ENCODE data around the gene ATP2C2.

The ATP2C2 gene

DNA sequence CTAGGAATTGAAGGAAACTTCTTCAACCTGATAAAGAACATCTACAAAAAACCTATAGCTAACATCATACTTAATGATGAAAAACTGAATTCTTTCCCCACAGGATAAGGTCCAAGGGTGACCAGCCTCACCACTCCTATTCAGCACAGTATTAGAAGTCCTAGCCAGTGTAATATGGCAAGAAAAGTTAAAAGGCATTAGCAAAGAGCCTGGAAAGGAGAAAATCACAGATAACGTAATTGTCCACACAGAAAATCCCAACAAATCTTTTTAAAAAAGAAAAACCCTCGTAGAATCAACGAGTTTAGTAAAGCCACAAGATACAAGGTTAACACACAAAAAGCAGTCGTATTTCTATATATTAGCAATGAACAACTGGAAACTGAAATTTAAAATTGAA, 98.4 kb downstream of the ATP2C2 start:
- Histone ChIP-seq H3K36me3 (ENCODE audit: control insufficient read depth in 2 of 2, insufficient read depth in 1 of 2, low read length in 2 of 2) (peaks cover 0 to 10% of the 10 kb centered on the region in 2 experiments; a peak in 1 of 3 replicates), H3K4me3 (ENCODE audit: low read depth, low read length) (no peak overlapping the region), H3K4me1 (ENCODE audit: control insufficient read depth, insufficient read depth, low read length) (no peaks in the 10 kb centered on the region), H3K9me3 (ENCODE audit: control insufficient read depth, insufficient read depth, low read depth, low read length) (no peaks in the 10 kb centered on the region), H3K27ac (ENCODE audit: extremely low read depth, low read depth, low read length) (no peak overlapping the region)
- no peak for TF ChIP-seq ZNF114 (tag by site-specific recombination; IDR thresholded peaks at IDR 0.05)
- TF ChIP-seq ZNF747 (tag by site-specific recombination; IDR thresholded peaks at IDR 0.05): no peak
- peak; percentile 63 for TF ChIP-seq SETDB1 (IDR thresholded peaks at IDR 0.05; ENCODE audit: insufficient read length, low read length)
- ChIA-PET POLR2A (no interaction called here), CTCF (interaction anchor here (1.4 kb wide), 1 partner anchor 18 kb away, joined by 3 read pairs; no protein-coding TSS in a partner anchor)

DNA sequence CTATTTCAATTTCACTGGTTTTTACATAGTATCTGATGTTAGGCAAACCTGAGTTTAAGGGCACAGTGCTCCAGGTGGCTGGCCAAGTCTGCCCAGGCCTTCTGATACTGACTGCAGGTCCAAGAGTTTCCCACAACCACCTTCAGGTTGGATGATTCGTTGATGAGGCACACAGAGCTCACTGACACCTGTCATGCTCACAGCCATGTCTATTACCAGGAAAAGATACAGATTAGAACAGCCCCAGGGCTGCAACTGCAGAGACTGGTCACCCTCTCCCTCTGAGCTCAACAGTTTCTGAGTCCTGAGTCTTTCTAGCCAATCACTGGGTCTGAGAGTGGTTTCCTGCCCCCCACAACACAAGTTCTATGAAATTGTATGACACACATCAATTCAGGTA, 98.9 kb downstream of the ATP2C2 start:
- ChIA-PET CTCF (interaction anchor here (0.6 to 1.4 kb wide), 2 partner anchors 17 to 21 kb away, joined by 3 read pairs; no protein-coding TSS in a partner anchor), POLR2A (no interaction called here)
- TF ChIP-seq ZBTB7A (tag by site-specific recombination; IDR thresholded peaks at IDR 0.05; ENCODE audit: low read depth) (no peak), ZNF549 (tag by site-specific recombination; IDR thresholded peaks at IDR 0.05) (no peak), ZBTB49 (tag by site-specific recombination; IDR thresholded peaks at IDR 0.05; ENCODE audit: low read depth) (no peak), GFI1B (tag by site-specific recombination; IDR thresholded peaks at IDR 0.05) (no peak), ZNF530 (tag by site-specific recombination; IDR thresholded peaks at IDR 0.05; ENCODE audit: low read depth) (no peak), ZNF133 (tag by site-specific recombination; IDR thresholded peaks at IDR 0.05) (no peak), ZNF623 (tag by site-specific recombination; IDR thresholded peaks at IDR 0.05) (no peak), ZNF16 (tag by site-specific recombination; IDR thresholded peaks at IDR 0.05; ENCODE audit: low read depth) (no peak), ZNF707 (tag by site-specific recombination; IDR thresholded peaks at IDR 0.05) (no peak)
- peaks cover 0 to 9% of the 10 kb centered on the region in 2 experiments; a peak in 1 of 3 replicates for H3K36me3 ChIP-seq (ENCODE audit: control insufficient read depth in 2 of 2, insufficient read depth in 1 of 2, low read length in 2 of 2)
- H3K4me1 ChIP-seq (ENCODE audit: control insufficient read depth, insufficient read depth, low read length): no peaks in the 10 kb centered on the region
- H3K9me3 ChIP-seq (ENCODE audit: control insufficient read depth, insufficient read depth, low read depth, low read length): no peaks in the 10 kb centered on the region
- no peak overlapping the region for H3K27ac ChIP-seq (ENCODE audit: extremely low read depth, low read depth, low read length)
- no peak overlapping the region for H3K4me3 ChIP-seq (ENCODE audit: low read depth, low read length)

DNA sequence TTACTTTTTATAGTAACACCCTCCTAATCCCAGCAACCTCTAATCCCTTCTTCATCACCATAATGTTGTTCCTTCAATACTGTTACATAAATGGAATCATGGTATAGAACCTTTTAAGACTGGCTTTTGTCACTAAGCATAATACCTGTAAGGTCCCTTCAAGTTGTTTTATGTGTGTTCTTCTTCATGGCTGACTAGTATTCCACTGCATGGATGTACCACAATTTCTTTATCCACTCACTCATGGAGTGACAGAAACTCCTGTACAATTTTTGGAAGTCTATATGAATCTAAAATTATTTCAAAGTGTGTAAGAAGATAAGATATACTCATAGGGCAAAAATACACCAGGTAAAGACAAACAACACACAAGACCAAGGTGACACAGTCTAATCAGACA, 99.4 kb downstream of the ATP2C2 start:
- ChIA-PET CTCF (interaction anchor here (0.6 to 1.4 kb wide), 3 partner anchors 17 to 100 kb away, joined by 3 to 4 read pairs (median 3); partner anchors contain the start of gene ATP2C2), POLR2A (no interaction called here)
- Histone ChIP-seq H3K4me3 (ENCODE audit: low read depth, low read length) (no peak overlapping the region), H3K36me3 (ENCODE audit: control insufficient read depth in 2 of 2, insufficient read depth in 1 of 2, low read length in 2 of 2) (peaks cover 0 to 9% of the 10 kb centered on the region in 2 experiments; a peak in 1 of 3 replicates), H3K27ac (ENCODE audit: extremely low read depth, low read depth, low read length) (no peak overlapping the region), H3K9me3 (ENCODE audit: control insufficient read depth, insufficient read depth, low read depth, low read length) (no peaks in the 10 kb centered on the region), H3K4me1 (ENCODE audit: control insufficient read depth, insufficient read depth, low read length) (no peaks in the 10 kb centered on the region)
- peak; percentile 44; the same call in 1 of the 2 replicates for TF ChIP-seq ZNF146 (tag by site-specific recombination; IDR thresholded peaks at IDR 0.05)
- TF ChIP-seq ZSCAN18 (tag by site-specific recombination; IDR thresholded peaks at IDR 0.05): no peak

GRCh38 chr16:84471316-84471715, 103.0 kb downstream of the ATP2C2 start:
- Histone ChIP-seq H3K9me3 (ENCODE audit: control insufficient read depth, insufficient read depth, low read depth, low read length) (no peaks in the 10 kb centered on the region), H3K36me3 (ENCODE audit: control insufficient read depth in 2 of 2, insufficient read depth in 1 of 2, low read length in 2 of 2) (peaks cover 0 to 9% of the 10 kb centered on the region in 2 experiments; a peak in 1 of 3 replicates), H3K27ac (ENCODE audit: extremely low read depth, low read depth, low read length) (no peak overlapping the region), H3K4me1 (ENCODE audit: control insufficient read depth, insufficient read depth, low read length) (no peaks in the 10 kb centered on the region), H3K4me3 (ENCODE audit: low read depth, low read length) (no peak overlapping the region)
- CTCF ChIA-PET: no interaction called here
- POLR2A ChIA-PET: no interaction called here
- TF ChIP-seq OVOL3 (tag by site-specific recombination; IDR thresholded peaks at IDR 0.05) (no peak), EGR2 (tag by site-specific recombination; IDR thresholded peaks at IDR 0.05; ENCODE audit: low read depth) (no peak), YY1 (tag by site-specific recombination; IDR thresholded peaks at IDR 0.05) (no peak)
- TF ChIP-seq, protein P1, sequence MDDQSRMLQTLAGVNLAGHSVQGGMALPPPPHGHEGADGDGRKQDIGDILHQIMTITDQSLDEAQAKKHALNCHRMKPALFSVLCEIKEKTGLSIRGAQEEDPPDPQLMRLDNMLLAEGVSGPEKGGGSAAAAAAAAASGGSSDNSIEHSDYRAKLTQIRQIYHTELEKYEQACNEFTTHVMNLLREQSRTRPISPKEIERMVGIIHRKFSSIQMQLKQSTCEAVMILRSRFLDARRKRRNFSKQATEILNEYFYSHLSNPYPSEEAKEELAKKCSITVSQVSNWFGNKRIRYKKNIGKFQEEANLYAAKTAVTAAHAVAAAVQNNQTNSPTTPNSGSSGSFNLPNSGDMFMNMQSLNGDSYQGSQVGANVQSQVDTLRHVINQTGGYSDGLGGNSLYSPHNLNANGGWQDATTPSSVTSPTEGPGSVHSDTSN (CRISPR knock-in tag; IDR thresholded peaks at IDR 0.05): no peak

Data from HEK293 (cell line).